ENCODE data around the gene NELFB. TPM values are rescaled to one million over a fixed set of nuclear protein-coding genes. Genes with fewer than 3 reads are reported as not detected.

The NELFB gene
- polyA plus RNA-seq, 4 donors: 34.7 to 62.5 (median 40.1) TPM

GRCh38 chr9:137231372-137232039, 23.6 kb upstream of the NELFB start:
- H3K4me1 ChIP-seq (ENCODE audit: control insufficient read depth in 3 of 3, insufficient read depth in 2 of 3, low read depth in 1 of 3, low read length in 2 of 3): peaks cover 0 to 74% (median 11%) of the 10 kb centered on the region in 3 donors
- 78 to 84% (median 80%) methylated on average over 20 to 23 of the region's 23 CpGs for whole genome bisulfite sequencing, 3 donors
- DNase-seq: no peak
- H3K9me3 ChIP-seq (ENCODE audit: control insufficient read depth in 2 of 2, insufficient read depth in 1 of 2, low read depth in 1 of 2, low read length in 1 of 2): no peaks in the 10 kb centered on the region
- FAIRE-seq: no peak
- no peaks in the 10 kb centered on the region for H3K27me3 ChIP-seq (ENCODE audit: control insufficient read depth in 3 of 3, insufficient read depth in 3 of 3, low read length in 3 of 3)
- H3K27ac ChIP-seq (ENCODE audit: low read depth in 1 of 3, low read length in 2 of 3): peak overlapping the region in 1 of 3 donors; percentile 95
- no peak overlapping the region for H3K4me3 ChIP-seq (ENCODE audit: low read depth in 1 of 3, low read length in 3 of 3)
- H3K36me3 ChIP-seq (ENCODE audit: control insufficient read depth in 3 of 3, insufficient read depth in 2 of 3, low read depth in 1 of 3, low read length in 3 of 3): peaks cover 0 to 47% (median 0%) of the 10 kb centered on the region in 3 donors

- FAIRE-seq (no peak), DNase-seq (no peak)
- H3K27me3 ChIP-seq (ENCODE audit: control insufficient read depth in 3 of 3, insufficient read depth in 3 of 3, low read length in 3 of 3): no peaks in the 10 kb centered on the region
- peaks cover 0 to 47% (median 0%) of the 10 kb centered on the region in 3 donors for H3K36me3 ChIP-seq (ENCODE audit: control insufficient read depth in 3 of 3, insufficient read depth in 2 of 3, low read depth in 1 of 3, low read length in 3 of 3)
- H3K4me1 ChIP-seq (ENCODE audit: control insufficient read depth in 3 of 3, insufficient read depth in 2 of 3, low read depth in 1 of 3, low read length in 2 of 3): peaks cover 3 to 74% (median 11%) of the 10 kb centered on the region in 3 donors
- no peak overlapping the region for H3K4me3 ChIP-seq (ENCODE audit: low read depth in 1 of 3, low read length in 3 of 3)
- 54 to 75% (median 69%) methylated on average over 7 to 10 of the region's 10 CpGs for WGBS, 3 donors
- H3K27ac ChIP-seq (ENCODE audit: low read depth in 1 of 3, low read length in 2 of 3): peak overlapping the region in 1 of 3 donors; percentile 95
- no peaks in the 10 kb centered on the region for H3K9me3 ChIP-seq (ENCODE audit: control insufficient read depth in 2 of 2, insufficient read depth in 1 of 2, low read depth in 1 of 2, low read length in 1 of 2)
Observed at GRCh38 chr9:137232101-137232500, 23.0 kb upstream of the NELFB start.

- DNase-seq (peak in 1 of 2 donors; percentile 55), FAIRE-seq (no peak)
- peaks cover 0 to 47% (median 0%) of the 10 kb centered on the region in 3 donors for H3K36me3 ChIP-seq (ENCODE audit: control insufficient read depth in 3 of 3, insufficient read depth in 2 of 3, low read depth in 1 of 3, low read length in 3 of 3)
- H3K27me3 ChIP-seq (ENCODE audit: control insufficient read depth in 3 of 3, insufficient read depth in 3 of 3, low read length in 3 of 3): no peaks in the 10 kb centered on the region
- H3K4me3 ChIP-seq (ENCODE audit: low read depth in 1 of 3, low read length in 3 of 3): no peak overlapping the region
- peaks cover 3 to 74% (median 11%) of the 10 kb centered on the region in 3 donors for H3K4me1 ChIP-seq (ENCODE audit: control insufficient read depth in 3 of 3, insufficient read depth in 2 of 3, low read depth in 1 of 3, low read length in 2 of 3)
- H3K9me3 ChIP-seq (ENCODE audit: control insufficient read depth in 2 of 2, insufficient read depth in 1 of 2, low read depth in 1 of 2, low read length in 1 of 2): no peaks in the 10 kb centered on the region
- WGBS, 3 donors: 18 to 73% (median 46%) methylated on average over 14 to 24 of the region's 24 CpGs
- H3K27ac ChIP-seq (ENCODE audit: low read depth in 1 of 3, low read length in 2 of 3): peak overlapping the region in 1 of 3 donors; percentile 95
Observed at GRCh38 chr9:137232510-137232909, 22.6 kb upstream of the NELFB start.

- H3K27me3 ChIP-seq (ENCODE audit: control insufficient read depth in 3 of 3, insufficient read depth in 3 of 3, low read length in 3 of 3): no peaks in the 10 kb centered on the region
- FAIRE-seq (no peak), DNase-seq (no peak)
- WGBS, 3 donors: 28 to 76% (median 52%) methylated on average over 29 to 40 of the region's 40 CpGs
- peaks cover 0 to 50% (median 0%) of the 10 kb centered on the region in 3 donors for H3K36me3 ChIP-seq (ENCODE audit: control insufficient read depth in 3 of 3, insufficient read depth in 2 of 3, low read depth in 1 of 3, low read length in 3 of 3)
- peak overlapping the region in 1 of 3 donors; percentile 54 for H3K27ac ChIP-seq (ENCODE audit: low read depth in 1 of 3, low read length in 2 of 3)
- H3K4me3 ChIP-seq (ENCODE audit: low read depth in 1 of 3, low read length in 3 of 3): peak overlapping the region in 1 of 3 donors; percentile 23
- no peaks in the 10 kb centered on the region for H3K9me3 ChIP-seq (ENCODE audit: control insufficient read depth in 2 of 2, insufficient read depth in 1 of 2, low read depth in 1 of 2, low read length in 1 of 2)
- H3K4me1 ChIP-seq (ENCODE audit: control insufficient read depth in 3 of 3, insufficient read depth in 2 of 3, low read depth in 1 of 3, low read length in 2 of 3): peaks cover 3 to 74% (median 11%) of the 10 kb centered on the region in 3 donors
Observed at GRCh38 chr9:137233143-137233980, 21.8 kb upstream of the NELFB start.

GRCh38 chr9:137234055-137234697, 21.0 kb upstream of the NELFB start:
- H3K4me3 ChIP-seq (ENCODE audit: low read depth in 1 of 3, low read length in 3 of 3): peak overlapping the region in 1 of 3 donors; percentile 73
- DNase-seq (peak in 1 of 2 donors; percentile 47), FAIRE-seq (no peak)
- peaks cover 3 to 74% (median 11%) of the 10 kb centered on the region in 3 donors for H3K4me1 ChIP-seq (ENCODE audit: control insufficient read depth in 3 of 3, insufficient read depth in 2 of 3, low read depth in 1 of 3, low read length in 2 of 3)
- peaks cover 0 to 58% (median 0%) of the 10 kb centered on the region in 3 donors for H3K36me3 ChIP-seq (ENCODE audit: control insufficient read depth in 3 of 3, insufficient read depth in 2 of 3, low read depth in 1 of 3, low read length in 3 of 3)
- peak overlapping the region in 1 of 3 donors; percentile 90 for H3K27ac ChIP-seq (ENCODE audit: low read depth in 1 of 3, low read length in 2 of 3)
- WGBS, 3 donors: 13 to 54% (median 31%) methylated on average over 37 to 40 of the region's 40 CpGs
- H3K27me3 ChIP-seq (ENCODE audit: control insufficient read depth in 3 of 3, insufficient read depth in 3 of 3, low read length in 3 of 3): no peaks in the 10 kb centered on the region
- no peaks in the 10 kb centered on the region for H3K9me3 ChIP-seq (ENCODE audit: control insufficient read depth in 2 of 2, insufficient read depth in 1 of 2, low read depth in 1 of 2, low read length in 1 of 2)

GRCh38 chr9:137234758-137235423, 20.2 kb upstream of the NELFB start:
- peaks cover 3 to 71% (median 10%) of the 10 kb centered on the region in 3 donors for H3K4me1 ChIP-seq (ENCODE audit: control insufficient read depth in 3 of 3, insufficient read depth in 2 of 3, low read depth in 1 of 3, low read length in 2 of 3)
- peak overlapping the region in 1 of 3 donors; percentile 73 for H3K4me3 ChIP-seq (ENCODE audit: low read depth in 1 of 3, low read length in 3 of 3)
- H3K27ac ChIP-seq (ENCODE audit: low read depth in 1 of 3, low read length in 2 of 3): peak overlapping the region in 1 of 3 donors; percentile 90
- no peaks in the 10 kb centered on the region for H3K27me3 ChIP-seq (ENCODE audit: control insufficient read depth in 3 of 3, insufficient read depth in 3 of 3, low read length in 3 of 3)
- H3K9me3 ChIP-seq (ENCODE audit: control insufficient read depth in 2 of 2, insufficient read depth in 1 of 2, low read depth in 1 of 2, low read length in 1 of 2): no peaks in the 10 kb centered on the region
- FAIRE-seq (no peak), DNase-seq (peak in 1 of 2 donors; percentile 48)
- peaks cover 0 to 59% (median 0%) of the 10 kb centered on the region in 3 donors for H3K36me3 ChIP-seq (ENCODE audit: control insufficient read depth in 3 of 3, insufficient read depth in 2 of 3, low read depth in 1 of 3, low read length in 3 of 3)
- WGBS, 3 donors: 67 to 79% (median 70%) methylated on average over 16 to 18 of the region's 18 CpGs

- 43 to 58% (median 54%) methylated on average over 32 to 35 of the region's 35 CpGs for WGBS, 3 donors
- Histone ChIP-seq H3K27ac (ENCODE audit: low read depth in 1 of 3, low read length in 2 of 3) (peak overlapping the region in 1 of 3 donors; percentile 90), H3K4me3 (ENCODE audit: low read depth in 1 of 3, low read length in 3 of 3) (peak overlapping the region in 1 of 3 donors; percentile 73), H3K4me1 (ENCODE audit: control insufficient read depth in 3 of 3, insufficient read depth in 2 of 3, low read depth in 1 of 3, low read length in 2 of 3) (peaks cover 3 to 65% (median 5%) of the 10 kb centered on the region in 3 donors), H3K36me3 (ENCODE audit: control insufficient read depth in 3 of 3, insufficient read depth in 2 of 3, low read depth in 1 of 3, low read length in 3 of 3) (peaks cover 0 to 59% (median 0%) of the 10 kb centered on the region in 3 donors), H3K9me3 (ENCODE audit: control insufficient read depth in 2 of 2, insufficient read depth in 1 of 2, low read depth in 1 of 2, low read length in 1 of 2) (no peaks in the 10 kb centered on the region), H3K27me3 (ENCODE audit: control insufficient read depth in 3 of 3, insufficient read depth in 3 of 3, low read length in 3 of 3) (no peaks in the 10 kb centered on the region)
- peak in 1 of 2 donors; percentile 66 for DNase-seq
- FAIRE-seq: no peak
Observed at GRCh38 chr9:137235424-137236237, 19.5 kb upstream of the NELFB start.

Measured in small intestine (tissue), 7 donors.